ENCODE measurements around the gene NUP155.
"Not testable (repeated sequence)": the region's sequence is repeated elsewhere in the genome, so short reads cannot be mapped to it uniquely, and the experiment has no call there.

Gene NUP155

DNA sequence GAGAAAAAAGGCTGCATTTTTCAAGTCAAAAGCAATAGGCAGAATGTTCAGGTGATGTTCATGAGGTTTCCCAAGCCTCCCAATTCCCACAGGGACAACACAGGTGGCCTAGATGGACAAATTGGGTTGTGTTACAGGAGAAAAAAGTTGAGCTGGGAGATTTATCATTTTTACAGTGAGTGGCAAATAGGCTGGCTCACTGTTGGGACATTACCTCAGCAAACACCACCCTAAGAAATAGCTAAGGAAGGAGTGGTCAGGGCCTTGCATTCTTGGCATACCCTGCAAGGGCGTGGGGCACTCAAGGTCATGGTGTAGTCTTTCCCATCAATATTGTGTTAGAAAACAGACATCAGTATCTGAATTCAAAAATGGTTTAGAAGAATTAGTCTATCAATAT, 98.4 kb downstream of the NUP155 start:
- no peak for DNase-seq

DNA sequence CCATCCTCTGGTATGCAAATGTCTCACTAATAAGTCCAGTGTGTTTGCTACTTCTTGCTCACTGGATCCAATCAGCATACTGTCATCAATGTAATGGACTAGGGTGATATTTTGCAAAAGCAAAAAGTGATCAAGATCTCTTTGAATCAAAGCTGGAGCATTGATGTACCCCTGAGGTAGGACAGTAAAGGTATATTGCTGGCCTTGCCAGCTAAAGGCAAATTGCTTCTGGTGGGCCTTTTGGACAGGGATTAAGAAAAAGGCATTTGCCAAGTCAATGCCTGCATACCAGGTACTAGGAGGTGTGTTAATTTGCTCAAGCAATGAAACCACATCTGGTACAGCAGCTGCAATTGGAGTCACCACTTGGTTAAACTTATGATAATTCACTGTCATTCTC, 102.8 kb downstream of the NUP155 start:
- not testable (repeated sequence) for DNase-seq

DNA sequence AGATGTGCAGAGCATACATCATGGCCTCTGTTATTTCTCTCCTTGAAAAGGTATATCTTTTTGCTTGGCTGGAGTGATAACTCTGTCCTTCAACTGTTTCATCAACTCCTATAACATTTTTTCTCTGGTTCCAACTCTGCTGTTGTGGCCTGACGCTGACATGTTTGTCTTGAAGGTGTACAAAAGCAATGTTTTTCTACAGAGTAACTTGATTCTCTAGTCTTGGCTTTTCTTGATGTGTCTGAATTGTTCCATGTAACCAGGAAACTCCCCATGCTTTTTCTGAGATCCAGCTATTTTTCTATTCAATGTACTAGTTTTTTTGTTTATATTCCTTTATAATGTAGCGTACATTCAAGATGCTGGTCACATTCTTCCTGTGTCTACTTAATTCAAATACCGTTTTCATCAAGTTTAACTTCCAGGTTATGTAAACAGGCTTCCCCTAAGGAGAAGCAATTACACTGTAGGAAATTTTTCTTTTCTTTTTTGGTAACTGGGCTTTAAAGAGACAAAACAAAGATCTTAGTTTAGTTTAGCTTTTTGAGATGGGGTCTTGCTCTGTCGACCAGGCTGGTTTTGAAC, 115.0 kb downstream of the NUP155 start:
- DNase-seq: no peak

DNA sequence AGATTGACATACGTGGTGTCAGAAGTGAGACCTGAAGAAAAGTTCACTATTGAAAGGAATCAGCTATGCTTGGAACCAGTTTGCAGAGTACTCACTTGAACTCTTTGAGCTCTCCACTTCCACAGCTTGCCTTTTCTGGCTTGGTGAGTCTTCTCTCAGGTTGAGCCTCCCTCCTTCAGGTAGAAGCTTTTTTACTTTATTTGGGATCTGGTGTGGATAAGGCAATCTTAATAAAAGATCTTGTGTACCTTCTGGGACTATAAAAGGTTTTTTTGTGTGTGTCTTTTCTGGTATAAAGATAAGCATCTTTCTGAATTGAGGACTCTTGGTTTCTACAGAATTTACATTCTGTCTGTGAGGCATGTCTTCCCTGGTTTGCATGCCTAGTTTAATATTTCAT, 116.3 kb downstream of the NUP155 start:
- no peak for DNase-seq

DNA sequence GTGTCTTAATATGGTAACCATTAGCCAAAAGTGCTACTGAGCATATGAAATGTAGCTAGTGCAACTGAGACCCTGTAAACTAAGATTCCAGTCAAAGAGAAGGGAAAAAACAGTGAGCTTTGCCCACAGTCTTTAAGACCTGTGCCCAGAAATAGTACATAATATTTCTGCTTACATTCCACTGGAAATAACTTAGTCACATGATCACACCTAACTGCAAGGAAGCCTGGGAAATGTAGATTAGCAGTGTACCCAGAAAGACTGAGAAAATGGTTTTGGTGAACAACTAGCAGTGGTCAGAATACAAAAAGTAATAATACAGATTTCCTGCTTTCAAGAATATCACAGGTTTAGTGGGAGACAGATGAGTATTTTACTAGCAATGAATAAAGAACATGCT, 119.2 kb downstream of the NUP155 start:
- no peak for DNase-seq

DNA sequence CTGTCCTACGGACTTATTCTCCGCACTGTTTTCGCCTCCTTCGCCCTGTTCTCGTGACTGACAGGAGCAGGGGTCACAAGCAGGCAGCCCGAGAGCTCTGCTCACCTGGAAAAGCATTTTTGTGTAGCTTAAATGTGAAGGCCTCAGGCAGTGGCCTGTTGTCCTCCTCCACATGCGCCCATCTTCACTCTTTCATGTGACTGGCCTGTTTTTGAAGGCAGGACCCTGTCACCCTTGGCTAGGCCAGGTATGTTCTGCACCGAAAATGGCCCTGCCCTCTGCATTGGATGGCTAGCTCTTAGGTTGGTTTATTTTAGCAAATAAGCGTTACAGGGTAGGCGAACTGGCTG, 121.1 kb downstream of the NUP155 start:
- DNase-seq: no peak

DNA sequence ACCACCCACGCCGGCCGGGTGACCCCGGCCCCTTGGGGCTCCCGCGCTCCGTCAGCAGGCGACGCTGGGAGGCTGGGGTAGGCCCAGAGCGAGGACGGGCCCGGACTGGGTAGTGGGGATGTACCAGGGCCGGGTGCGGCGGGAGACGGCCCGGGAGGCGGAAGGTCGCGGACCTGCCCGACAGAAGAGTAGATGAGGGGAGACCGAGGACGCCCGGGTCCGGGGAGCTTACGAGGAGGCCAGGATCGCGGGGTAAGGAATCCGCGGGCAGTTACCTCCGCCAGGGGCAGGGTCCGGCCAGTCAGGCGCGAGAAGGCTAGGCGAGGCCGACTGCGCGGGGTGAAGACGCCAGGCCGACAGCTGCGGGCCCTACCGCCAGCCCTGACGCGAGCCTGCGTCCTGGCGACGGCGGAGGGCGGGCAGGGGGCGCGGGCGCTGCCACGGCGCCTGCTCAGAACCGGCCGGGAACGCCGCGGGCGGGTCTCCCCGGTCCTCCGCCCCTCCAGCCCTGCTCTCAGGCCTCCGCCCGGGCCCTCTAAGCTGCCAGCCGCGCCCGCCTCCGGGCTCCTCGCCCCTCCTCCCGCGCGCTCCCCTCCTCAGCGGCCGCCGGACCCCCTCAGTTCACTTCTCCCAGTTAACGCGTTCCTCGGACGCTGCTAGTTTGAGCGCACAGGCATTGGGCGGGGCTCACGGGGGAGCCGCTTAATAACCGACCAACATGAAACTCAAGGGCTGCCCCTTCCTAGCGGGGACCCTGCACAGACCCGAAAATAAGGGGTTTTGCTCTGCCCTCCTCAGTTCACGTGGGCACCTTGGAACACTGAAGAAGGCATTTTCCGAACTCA, 121.7 kb downstream of the NUP155 start, which contains the start of gene CPLANE1:
Gene CPLANE1 (minus strand): TSS at position 407 of the 845 bp plus-strand sequence. CDS start 1,678 bp downstream, outside the sequence.
- DNase-seq: peak; percentile 40 to 59

DNA sequence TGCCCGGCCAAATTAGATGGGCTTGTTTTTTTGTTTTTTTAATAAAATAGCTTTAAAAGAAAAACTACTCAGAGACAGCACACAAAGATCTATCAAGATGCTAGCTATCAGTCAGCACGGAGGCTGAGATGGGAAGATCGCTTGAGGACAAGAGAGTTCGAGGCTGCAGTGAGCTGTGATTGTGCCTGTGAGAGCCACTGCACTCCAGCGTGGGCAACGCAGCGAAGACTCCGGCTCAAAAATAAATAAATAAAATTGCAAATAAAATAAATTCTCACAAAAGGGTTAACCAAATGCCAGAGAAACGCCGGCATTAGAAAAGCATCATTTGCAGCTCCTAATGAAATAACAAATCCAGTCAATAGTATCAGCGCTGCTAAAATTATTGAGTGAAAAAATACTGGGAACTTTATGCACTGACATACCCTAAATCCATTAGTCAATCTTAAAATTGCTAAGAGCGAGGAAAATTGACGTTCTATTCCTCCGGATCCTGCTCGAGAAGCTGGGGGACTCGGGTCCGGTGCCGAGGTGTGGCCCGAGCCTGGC, 122.4 kb downstream of the NUP155 start:
- DNase-seq: no peak

DNA sequence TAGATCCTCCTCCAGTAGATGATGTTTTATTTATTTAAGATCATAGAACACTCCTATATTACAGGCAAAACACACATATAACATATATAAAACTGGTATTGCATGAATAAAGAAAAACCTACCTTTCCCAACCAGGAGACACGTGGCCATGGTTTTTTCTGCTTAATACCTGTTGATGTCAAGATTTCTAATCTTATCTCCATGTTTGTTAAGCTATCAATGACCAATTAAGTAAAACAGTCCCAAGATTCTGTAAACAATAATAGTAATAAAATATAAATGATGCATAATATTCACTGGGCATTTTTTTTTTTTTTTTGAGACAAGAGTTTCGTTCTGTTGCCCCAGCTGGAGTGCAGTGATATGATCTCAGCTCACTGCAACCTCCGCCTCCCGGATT, 123.4 kb downstream of the NUP155 start:
- no peak for DNase-seq

DNA sequence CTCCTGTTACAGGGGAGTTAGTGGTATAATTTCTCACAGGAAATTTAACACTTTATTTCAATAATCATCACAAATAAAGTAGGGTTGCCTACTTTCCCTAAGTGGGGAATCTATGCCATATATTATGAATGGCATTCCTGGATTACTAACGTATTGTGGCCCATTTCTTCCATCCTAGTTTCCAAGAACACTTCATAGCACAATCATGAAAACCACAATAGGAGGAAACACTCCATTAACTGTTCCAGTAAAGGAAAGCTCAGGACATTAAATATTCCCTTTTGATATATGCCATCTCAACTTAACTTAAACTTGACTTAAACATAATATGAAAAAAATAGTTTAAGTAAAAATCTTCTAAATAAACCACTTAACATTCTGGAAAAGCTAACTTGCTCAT, 123.9 kb downstream of the NUP155 start:
- no peak for DNase-seq
